Measurements from ENCODE around the gene NOVA2.
A peak's percentile ranks its signal among the peaks of the same experiment; 100 is the strongest.

The NOVA2 gene

GRCh38 chr19:45924891-45925447, 48.7 kb downstream of the NOVA2 start:
- no peak for DNase-seq (ENCODE audit: low read depth in 3 of 3)

DNA sequence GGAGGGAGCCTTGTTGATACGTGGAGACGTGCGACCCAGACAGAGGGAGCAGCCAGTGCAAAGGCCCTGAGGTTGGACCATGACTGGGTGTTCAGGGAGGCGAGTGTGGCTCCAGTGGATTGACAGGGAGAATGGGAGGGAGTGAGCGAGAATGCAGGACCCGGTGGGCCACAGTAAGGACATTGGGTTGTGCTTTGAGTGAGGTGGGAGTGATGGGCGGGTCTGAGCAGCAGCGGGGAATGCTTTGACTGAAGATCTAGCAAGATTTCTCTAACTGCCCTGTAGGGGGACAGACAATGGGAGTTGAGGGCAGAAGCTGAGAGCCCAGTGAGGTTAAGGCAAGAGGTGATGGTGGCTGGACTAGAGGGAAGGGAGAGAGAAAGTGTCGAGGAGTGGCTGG, 51.4 kb downstream of the NOVA2 start:
- DNase-seq (ENCODE audit: low read depth in 3 of 3), result no peak

DNA sequence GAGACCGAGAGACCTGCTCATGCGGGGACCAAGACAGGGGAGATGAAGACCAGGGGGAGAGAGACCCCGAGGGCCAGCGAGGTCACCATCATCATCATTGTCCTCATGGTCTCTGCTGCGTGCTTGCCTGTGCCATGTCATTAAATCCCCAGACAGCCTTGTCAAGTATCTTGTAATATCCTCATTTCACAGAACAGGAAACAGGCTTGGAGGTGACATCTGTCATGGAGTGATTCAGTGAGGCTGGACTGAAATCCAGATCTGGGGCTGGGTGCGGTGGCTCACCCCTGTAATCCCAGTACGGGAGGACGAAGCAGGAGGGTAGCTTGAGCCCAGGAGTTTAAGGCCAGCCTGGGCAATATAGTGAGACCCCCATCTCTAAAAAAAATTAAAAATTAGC, 53.2 kb downstream of the NOVA2 start:
- DNase-seq (ENCODE audit: low read depth in 3 of 3), result no peak

- DNase-seq (ENCODE audit: low read depth in 3 of 3), result no peak
These were observed 54.0 kb downstream of the NOVA2 start for GRCh38 chr19:45919678-45920077.

GRCh38 chr19:45918721-45919120, 54.9 kb downstream of the NOVA2 start:
- no peak for DNase-seq (ENCODE audit: low read depth in 3 of 3)

DNA sequence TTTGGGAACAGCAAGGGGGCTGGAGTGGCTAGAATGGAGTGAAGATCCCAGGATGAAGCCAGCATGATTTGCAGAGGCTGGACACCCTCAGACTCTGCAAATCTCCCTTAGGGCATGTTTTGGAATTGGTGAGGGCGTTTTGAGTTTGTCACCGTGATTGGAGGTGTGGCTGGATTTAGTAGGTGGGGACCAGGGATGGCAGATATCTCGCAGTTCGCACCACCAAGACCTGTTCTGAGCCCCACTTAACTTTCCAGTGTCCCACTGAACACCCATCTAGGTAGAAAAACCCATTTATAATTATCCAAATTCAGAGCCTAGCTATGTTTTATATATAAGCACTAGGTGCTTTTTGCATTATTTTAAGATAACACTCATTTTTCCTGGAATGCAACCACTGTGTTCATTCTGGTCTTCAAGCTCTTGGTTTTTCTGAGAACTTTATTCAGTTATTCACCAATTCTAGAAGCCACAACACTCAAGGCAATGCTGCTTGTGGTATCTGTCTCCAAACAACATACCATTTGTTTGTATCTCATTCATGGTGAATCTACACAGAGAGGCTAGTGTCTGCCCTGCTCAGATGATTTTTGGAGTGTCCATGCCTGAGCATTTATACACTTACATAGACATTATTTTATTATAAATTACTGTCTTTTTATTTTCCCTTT, 56.1 kb downstream of the NOVA2 start:
- no peak for DNase-seq (ENCODE audit: low read depth in 3 of 3)

DNA sequence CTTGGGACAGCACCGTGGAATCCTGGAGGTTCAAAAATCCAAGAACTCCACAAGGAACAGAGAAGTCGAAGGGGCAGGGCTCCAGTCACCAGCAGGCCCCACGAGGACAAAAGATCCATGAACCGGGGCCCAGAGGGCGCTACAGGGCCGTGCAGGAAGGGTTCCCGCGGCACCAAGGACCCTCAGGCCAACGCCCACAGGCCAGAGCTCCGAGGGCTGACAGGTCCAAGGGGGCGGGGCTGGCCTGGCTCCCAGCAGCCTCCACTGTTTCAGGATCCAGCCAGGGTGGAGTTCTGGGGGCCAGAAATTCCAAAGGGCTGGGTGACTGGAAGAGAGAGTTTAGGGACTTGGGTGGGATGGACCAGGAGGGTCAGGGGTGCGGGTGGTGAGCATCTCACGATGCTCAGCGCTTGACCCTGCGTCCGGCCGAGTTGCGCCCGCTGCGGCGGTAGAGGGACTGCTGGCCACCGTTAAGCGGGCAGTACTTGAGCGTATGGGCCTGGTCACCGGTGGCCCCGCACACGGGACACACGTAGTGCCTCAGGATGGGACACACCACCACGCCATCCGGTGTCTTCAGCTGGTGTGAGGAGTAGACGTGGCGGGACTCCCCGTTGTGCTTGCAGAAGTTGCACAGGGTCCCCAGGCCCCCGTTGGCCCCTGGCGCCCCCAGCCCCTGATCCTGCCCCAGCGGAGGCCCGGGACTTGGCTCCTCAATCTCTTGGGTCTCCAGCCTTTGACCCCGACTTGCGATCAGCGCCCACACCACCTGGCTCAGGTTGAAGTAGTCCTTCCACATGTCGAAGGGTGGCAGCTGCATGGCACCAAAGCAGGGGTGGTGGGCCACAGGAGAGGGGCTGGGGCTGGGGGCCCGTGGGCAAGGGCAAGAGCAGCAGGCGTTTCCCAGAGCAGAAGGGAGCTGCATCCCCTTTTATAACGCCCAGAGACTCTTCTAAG, 59.5 kb downstream of the NOVA2 start, which contains the start of gene NANOS2:
Gene NANOS2, minus strand, starts transcription at position 905 of the 957 bp plus-strand sequence. Its CDS starts 85 bp downstream, at position 820.
- DNase-seq (ENCODE audit: low read depth in 3 of 3), result no peak

- DNase-seq (ENCODE audit: low read depth in 3 of 3), result no peak
These were observed 62.4 kb downstream of the NOVA2 start for GRCh38 chr19:45911291-45911690.

GRCh38 chr19:45908956-45909355, 64.7 kb downstream of the NOVA2 start:
- no peak for DNase-seq (ENCODE audit: low read depth in 3 of 3)

DNA sequence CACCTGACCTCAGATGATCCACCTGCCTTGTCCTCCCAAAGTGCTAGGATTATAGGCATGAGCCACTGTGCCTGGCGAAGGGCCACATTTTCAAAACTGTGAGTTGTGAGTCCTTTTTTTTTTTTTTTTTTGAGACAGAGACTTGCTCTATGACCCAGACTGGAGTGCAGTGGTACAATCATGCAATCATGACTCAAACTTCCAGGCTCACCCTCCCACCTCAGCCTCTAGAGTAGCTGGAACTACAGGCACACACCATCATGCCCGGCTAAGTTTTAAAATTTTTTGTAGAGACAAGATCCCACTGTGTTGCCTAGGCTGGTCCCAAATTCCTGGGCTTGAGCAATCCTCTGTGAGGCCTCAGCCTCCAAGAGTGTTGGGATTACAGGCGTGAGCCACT, 67.4 kb downstream of the NOVA2 start:
- DNase-seq (ENCODE audit: low read depth in 3 of 3), result no peak

GRCh38 chr19:45905011-45905410, 68.7 kb downstream of the NOVA2 start:
- no peak for DNase-seq (ENCODE audit: low read depth in 3 of 3)

- peak; percentile 99 for DNase-seq (ENCODE audit: low read depth in 3 of 3)
These were observed 70.7 kb downstream of the NOVA2 start for GRCh38 chr19:45902651-45903625.

DNA sequence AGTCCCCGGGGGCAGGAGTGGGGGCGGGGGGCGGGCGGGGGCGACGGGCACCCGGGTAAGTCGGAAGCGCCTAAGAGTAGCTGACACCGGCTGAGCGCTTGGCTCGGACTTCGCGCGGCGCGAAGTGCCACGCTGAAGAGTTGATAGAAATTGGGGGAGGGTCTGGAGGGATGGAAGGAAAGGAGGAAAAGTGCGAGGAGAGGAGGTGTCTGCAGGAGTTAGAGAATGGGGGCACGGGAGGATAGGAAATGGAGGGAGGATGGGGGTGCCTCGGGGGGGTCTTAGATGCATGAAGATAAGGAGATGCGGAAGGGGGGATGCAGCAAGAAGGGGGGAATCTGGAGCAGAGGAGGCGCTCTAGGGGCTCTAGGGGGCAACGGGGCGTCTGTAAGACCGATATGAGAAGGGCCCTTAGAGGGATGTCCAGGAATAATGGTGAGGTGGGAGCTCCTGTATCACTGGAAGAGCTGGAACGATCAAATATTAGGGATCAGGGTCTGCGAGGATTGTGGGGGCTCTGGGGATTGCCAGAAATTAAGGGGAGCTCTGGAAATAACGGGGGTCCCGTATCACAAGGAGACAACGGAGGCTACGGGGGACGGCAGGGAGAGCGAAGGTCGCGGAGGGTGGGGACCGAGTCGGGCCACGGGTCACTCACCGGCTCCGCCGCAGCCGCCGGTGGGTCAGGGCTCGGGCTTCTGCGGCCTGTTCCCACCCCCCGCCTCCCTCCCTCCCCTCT, 71.6 kb downstream of the NOVA2 start, which contains the start of gene MYPOP:
Gene MYPOP, minus strand, starts transcription at position 702 of the 739 bp plus-strand sequence. CDS start 840 bp downstream, outside the sequence.
- no peak for DNase-seq (ENCODE audit: low read depth in 3 of 3)

GRCh38 chr19:45901432-45901911, 72.2 kb downstream of the NOVA2 start:
- peak in 1 of 3 experiments; percentile 25 for DNase-seq (ENCODE audit: low read depth in 3 of 3)

DNA sequence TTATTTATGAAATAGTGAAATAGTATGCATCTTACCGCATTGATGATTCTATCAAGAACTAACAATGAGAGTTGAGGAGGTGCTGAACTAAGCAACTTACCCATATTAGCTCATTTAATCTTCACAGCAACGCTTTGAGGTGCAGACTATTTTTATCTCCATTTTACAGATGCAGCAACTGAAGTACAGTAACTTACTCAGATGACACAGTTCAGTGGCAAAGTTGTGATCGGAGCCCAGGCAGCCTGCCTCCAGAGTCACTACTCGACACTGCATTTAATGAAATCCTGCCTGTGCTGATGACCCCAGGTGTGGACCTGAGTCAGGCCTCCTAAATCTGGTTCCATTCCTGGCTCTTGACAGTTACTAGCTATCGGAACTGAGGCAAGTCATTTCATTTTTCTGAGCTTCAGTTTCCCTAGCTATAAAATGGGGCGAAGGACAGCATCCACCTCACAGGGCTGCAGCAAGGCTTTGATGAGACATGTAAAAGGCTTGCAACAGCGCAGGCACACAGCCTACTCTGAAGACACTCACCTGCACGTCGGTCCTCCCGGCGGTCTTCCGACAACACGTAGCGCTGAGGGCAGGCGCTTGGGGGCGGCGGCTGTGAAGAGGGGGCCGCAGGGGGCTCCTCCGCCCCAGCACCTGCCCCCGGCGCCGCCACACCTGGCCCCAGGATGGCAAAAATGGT, 72.8 kb downstream of the NOVA2 start:
- no peak for DNase-seq (ENCODE audit: low read depth in 3 of 3)

DNA sequence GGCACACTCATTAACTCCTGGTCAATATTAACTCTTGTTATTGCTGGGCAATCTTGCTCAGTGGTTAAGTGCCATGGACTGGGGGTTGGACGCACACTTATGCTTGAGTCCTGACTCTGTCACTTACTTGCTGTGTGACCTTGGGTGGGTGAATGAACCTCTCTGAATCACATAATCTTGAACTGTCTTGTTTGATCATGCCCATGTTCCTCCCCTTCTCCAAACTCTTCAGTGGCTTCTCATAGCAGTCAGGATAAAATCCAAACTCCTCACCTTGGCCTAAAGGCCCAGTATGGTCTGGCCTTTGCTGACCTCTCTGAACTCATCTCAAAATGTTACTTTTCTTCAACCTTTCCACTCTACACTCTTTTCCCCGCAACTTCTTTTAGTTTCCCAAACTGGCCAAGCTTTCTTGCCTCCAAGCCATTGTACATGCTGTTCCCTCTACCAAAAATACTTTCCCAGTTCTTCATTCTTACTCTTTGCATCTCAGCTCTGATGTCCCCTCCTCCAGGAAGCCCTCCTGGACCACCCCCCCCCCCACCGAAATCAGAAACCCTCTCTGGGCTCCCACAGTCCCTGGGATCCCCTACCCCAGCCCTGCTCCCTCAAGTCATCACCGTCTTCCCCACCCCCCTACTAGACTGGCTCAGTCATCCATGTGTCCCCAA, 73.6 kb downstream of the NOVA2 start:
- DNase-seq (ENCODE audit: low read depth in 3 of 3), result no peak

- DNase-seq (ENCODE audit: low read depth in 3 of 3), result no peak
These were observed 74.4 kb downstream of the NOVA2 start for GRCh38 chr19:45899253-45899652.

GRCh38 chr19:45897261-45897812, 76.3 kb downstream of the NOVA2 start:
- DNase-seq (ENCODE audit: low read depth in 3 of 3), result no peak

All from stimulated activated CD4-positive, alpha-beta T cell treated with anti-CD3 and anti-CD28 coated beads, TNF-alpha, amount 100 ng/mL, for 24 hours (primary cell).